ENCODE measurements around the gene EDC4. TPM values are rescaled to one million over a fixed set of nuclear protein-coding genes. Genes with fewer than 3 reads are reported as not detected.

EDC4 gene
- total RNA-seq, 1 donor from 2014 or later: 125 TPM

- Histone ChIP-seq H3K4me3 (peak overlapping the region; percentile 96 to 97), H3K4me1 (peaks cover 42 to 45% of the 10 kb centered on the region in 2 donors)
These were observed 27.4 kb upstream of the EDC4 start for GRCh38 chr16:67845291-67846062.

GRCh38 chr16:67846063-67846319, 26.9 kb upstream of the EDC4 start:
- intact Hi-C loops (cut with DNase I): loop anchor here (2.0 to 10.0 kb wide), 5 partner anchors 17 to 1489 kb away; partner anchors contain the start of genes COG8, FHOD1, NIP7 and PDF
- no peak for TF ChIP-seq CTCF (IDR thresholded peaks at IDR 0.05)
- H3K9me3 ChIP-seq: no peaks in the 10 kb centered on the region
- DNase-seq (ENCODE audit: low spot score in 2 of 2): no peak
- H3K36me3 ChIP-seq: no peaks in the 10 kb centered on the region
- H3K27ac ChIP-seq: peak overlapping the region; percentile 92 to 98
- H3K4me1 ChIP-seq: peaks cover 42 to 45% of the 10 kb centered on the region in 2 donors
- peak overlapping the region; percentile 96 to 97 for H3K4me3 ChIP-seq
- H3K27me3 ChIP-seq: no peaks in the 10 kb centered on the region

More at GRCh38 chr16:67845291-67846062, 27.4 kb upstream of the EDC4 start:
- no peaks in the 10 kb centered on the region for H3K27me3 ChIP-seq
- DNase-seq (ENCODE audit: low spot score in 2 of 2): no peak
- peak overlapping the region; percentile 92 to 98 for H3K27ac ChIP-seq
- H3K9me3 ChIP-seq: no peaks in the 10 kb centered on the region
- intact Hi-C loops (cut with DNase I): loop anchor here (2.0 to 10.0 kb wide), 5 partner anchors 17 to 1489 kb away; partner anchors contain the start of genes COG8, FHOD1, NIP7 and PDF
- no peaks in the 10 kb centered on the region for H3K36me3 ChIP-seq
- TF ChIP-seq CTCF (IDR thresholded peaks at IDR 0.05): no peak

GRCh38 chr16:67846320-67847063, 26.4 kb upstream of the EDC4 start, which contains the start of gene NUTF2:
TSS of gene NUTF2 (plus strand) at chr16:67846933. CDS start at chr16:67865131, 18,198 bp downstream.
- Histone ChIP-seq H3K27ac (peak within 1 kb of the TSS; percentile 92 to 98), H3K36me3 (no peaks in the 10 kb centered on the region), H3K4me3 (peak within 1 kb of the TSS; percentile 96 to 97), H3K27me3 (no peaks in the 10 kb centered on the region), H3K9me3 (no peaks in the 10 kb centered on the region), H3K4me1 (peaks cover 42% of the 10 kb centered on the region in 2 donors)
- peak; percentile 79 to 97 for DNase-seq (ENCODE audit: low spot score in 2 of 2)
- no peak for TF ChIP-seq CTCF (IDR thresholded peaks at IDR 0.05)
- intact Hi-C loops (cut with DNase I): loop anchor here (1.0 to 10.0 kb wide), 6 partner anchors 16 to 1488 kb away; partner anchors contain the start of genes COG8, EDC4, FHOD1 and NIP7

- peak within 1 kb of the TSS; percentile 92 to 98 for H3K27ac ChIP-seq
- no peaks in the 10 kb centered on the region for H3K36me3 ChIP-seq
- intact Hi-C loops (cut with DNase I): loop anchor here (1.0 to 10.0 kb wide), 6 partner anchors 16 to 1488 kb away; partner anchors contain the start of genes COG8, EDC4, FHOD1 and NIP7
- TF ChIP-seq CTCF (IDR thresholded peaks at IDR 0.05): peak in 1 of 3 experiments; percentile 15
- peaks cover 41 to 42% of the 10 kb centered on the region in 2 donors for H3K4me1 ChIP-seq
- H3K9me3 ChIP-seq: no peaks in the 10 kb centered on the region
- peak within 1 kb of the TSS; percentile 96 to 97 for H3K4me3 ChIP-seq
- DNase-seq (ENCODE audit: low spot score in 2 of 2): peak in 1 of 2 donors; percentile 84
- H3K27me3 ChIP-seq: no peaks in the 10 kb centered on the region
These were observed 25.6 kb upstream of the EDC4 start, which contains the start of gene CENPT for GRCh38 chr16:67847064-67847861. TSS of gene CENPT (minus strand) at chr16:67847693. CDS start at chr16:67833859, 13,834 bp downstream.

GRCh38 chr16:67848118-67848517, 24.7 kb upstream of the EDC4 start:
- no peak for DNase-seq (ENCODE audit: low spot score in 2 of 2)
- Histone ChIP-seq H3K4me1 (peaks cover 39 to 41% of the 10 kb centered on the region in 2 donors), H3K4me3 (peak overlapping the region; percentile 96 to 97), H3K27me3 (no peaks in the 10 kb centered on the region), H3K27ac (peak overlapping the region; percentile 92 to 98), H3K9me3 (no peaks in the 10 kb centered on the region), H3K36me3 (no peaks in the 10 kb centered on the region)
- TF ChIP-seq CTCF (IDR thresholded peaks at IDR 0.05): no peak
- intact Hi-C loops (cut with DNase I): loop anchor here (10.0 kb wide), 2 partner anchors 603 to 1487 kb away; partner anchors contain the start of genes COG8, FHOD1, NIP7 and PDF
